HEK293 (cell line): ENCODE data around the gene ATP5F1D.

ENCODE experiments used
- TCF7L2 ChIP-seq: IDR thresholded peaks from 2 replicates; pipeline ENCODE4 v1.6.1; 2011; ENCODE audit warnings: low read depth, mild to moderate bottlenecking, inconsistent platforms, low read length, moderate library complexity, borderline replicate concordance
- TF ChIP-seq, protein P1 (sequence below): fragments of 450-650 bp; formaldehyde crosslinking; IDR thresholded peaks from 2 replicates; pipeline ENCODE4 v1.5.1; 2016; ENCODE audit warnings: missing biosample characterization, missing genetic modification characterization

DNA sequence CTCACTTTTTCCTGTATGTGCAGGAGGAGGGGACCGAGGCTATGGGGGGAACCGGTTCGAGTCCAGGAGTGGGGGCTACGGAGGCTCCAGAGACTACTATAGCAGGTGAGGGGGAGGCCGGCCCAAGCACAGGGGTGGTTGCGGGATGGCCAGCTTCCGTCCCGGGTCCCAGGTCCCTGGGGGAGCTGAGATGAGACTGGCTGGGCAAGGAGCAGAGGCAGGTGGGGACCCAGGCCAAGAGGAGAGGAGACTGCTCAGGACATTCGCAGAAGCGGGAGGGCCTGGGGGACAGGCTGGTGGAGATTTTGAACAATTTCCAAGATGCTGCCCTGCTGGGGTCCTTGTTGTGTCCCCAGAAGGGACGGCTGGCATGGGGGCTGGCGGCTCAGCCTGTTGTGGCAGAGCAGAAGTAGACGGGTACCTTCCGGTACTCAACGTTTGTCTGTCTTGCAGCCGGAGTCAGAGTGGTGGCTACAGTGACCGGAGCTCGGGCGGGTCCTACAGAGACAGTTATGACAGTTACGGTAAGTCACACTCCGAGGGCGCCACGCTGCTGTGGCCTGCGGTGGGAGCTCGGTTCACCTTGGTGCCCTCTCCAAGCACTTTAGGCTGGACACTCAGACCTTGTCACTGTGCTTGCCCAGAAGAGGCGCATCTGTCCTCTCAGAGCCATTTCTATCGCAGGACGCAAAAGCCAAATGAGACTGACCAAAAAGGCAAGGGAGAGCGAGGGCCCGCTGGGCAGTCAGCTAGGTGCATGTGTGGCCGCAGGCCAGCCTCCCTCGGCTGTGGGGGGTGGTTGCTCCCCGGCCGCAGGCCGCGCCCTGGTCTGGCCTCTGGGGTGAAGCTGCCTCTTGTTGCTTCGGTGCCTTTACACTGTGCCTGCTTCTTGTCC, 30.2 kb downstream of the ATP5F1D start:
- TF ChIP-seq, protein P1, sequence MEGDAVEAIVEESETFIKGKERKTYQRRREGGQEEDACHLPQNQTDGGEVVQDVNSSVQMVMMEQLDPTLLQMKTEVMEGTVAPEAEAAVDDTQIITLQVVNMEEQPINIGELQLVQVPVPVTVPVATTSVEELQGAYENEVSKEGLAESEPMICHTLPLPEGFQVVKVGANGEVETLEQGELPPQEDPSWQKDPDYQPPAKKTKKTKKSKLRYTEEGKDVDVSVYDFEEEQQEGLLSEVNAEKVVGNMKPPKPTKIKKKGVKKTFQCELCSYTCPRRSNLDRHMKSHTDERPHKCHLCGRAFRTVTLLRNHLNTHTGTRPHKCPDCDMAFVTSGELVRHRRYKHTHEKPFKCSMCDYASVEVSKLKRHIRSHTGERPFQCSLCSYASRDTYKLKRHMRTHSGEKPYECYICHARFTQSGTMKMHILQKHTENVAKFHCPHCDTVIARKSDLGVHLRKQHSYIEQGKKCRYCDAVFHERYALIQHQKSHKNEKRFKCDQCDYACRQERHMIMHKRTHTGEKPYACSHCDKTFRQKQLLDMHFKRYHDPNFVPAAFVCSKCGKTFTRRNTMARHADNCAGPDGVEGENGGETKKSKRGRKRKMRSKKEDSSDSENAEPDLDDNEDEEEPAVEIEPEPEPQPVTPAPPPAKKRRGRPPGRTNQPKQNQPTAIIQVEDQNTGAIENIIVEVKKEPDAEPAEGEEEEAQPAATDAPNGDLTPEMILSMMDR (tag by site-specific recombination) = no peak
- no peak for TF ChIP-seq TCF7L2
